Activated T-cell treated with anti-CD3 and anti-CD28 coated beads, Interleukin-2, amount 50 U/mL, for 4 hours (primary cell): ENCODE results near the gene TRPM2. TPM values are rescaled to one million over a fixed set of nuclear protein-coding genes. Genes with fewer than 3 reads are reported as not detected.

ENCODE experiments used
- ATAC-seq, 2 donors: fragments of 200-7000 bp; cut with Tn5 transposase; one replicate each; pipeline ENCODE4 v1.10.0; 2021
- DNase-seq: peaks from one replicate; pipeline ENCODE4 v3.0.0-alpha.2; 2020
- H3K27me3 Mint-ChIP-seq: one replicate; pipeline ENCODE4 v1.8.0; 2021; ENCODE audit warnings: low read depth, mixed read lengths
- H3K36me3 Mint-ChIP-seq: one replicate; pipeline ENCODE4 v1.8.0; 2022; ENCODE audit warnings: mixed read lengths; ENCODE audit not compliant: insufficient read depth
- H3K4me1 Mint-ChIP-seq: one replicate; pipeline ENCODE4 v1.8.0; 2021; ENCODE audit warnings: low read depth, mixed read lengths
- H3K4me3 Mint-ChIP-seq: one replicate; pipeline ENCODE4 v1.8.0; 2021; ENCODE audit warnings: mild to moderate bottlenecking, moderate library complexity, mixed read lengths
- H3K9me3 Mint-ChIP-seq: one replicate; pipeline ENCODE4 v1.8.0; 2021; ENCODE audit warnings: mixed read lengths
- total RNA-seq, 3 donors: library from RNA; stranded (reverse); gene quantifications; one replicate each; pipeline ENCODE4 v1.2.1, GENCODE V29; 2021

Gene TRPM2
- total RNA-seq, 3 donors from 2014 or later: 0.95 to 21.6 (median 2.5) TPM

- H3K9me3 Mint-ChIP-seq: peaks cover 5% of the 10 kb centered on the region
- DNase-seq: no peak
- H3K4me3 Mint-ChIP-seq: no peak overlapping the region
- no peaks in the 10 kb centered on the region for H3K27me3 Mint-ChIP-seq
- H3K4me1 Mint-ChIP-seq: peaks cover 18% of the 10 kb centered on the region
- peaks cover 8% of the 10 kb centered on the region for H3K36me3 Mint-ChIP-seq
- no peak for ATAC-seq
Observed at GRCh38 chr21:44378646-44379514, 25.5 kb downstream of the TRPM2 start.

- DNase-seq (no peak), ATAC-seq (no peak)
- Mint-ChIP-seq H3K9me3 (peaks cover 11% of the 10 kb centered on the region), H3K4me3 (no peak overlapping the region), H3K27me3 (no peaks in the 10 kb centered on the region), H3K36me3 (peaks cover 8% of the 10 kb centered on the region), H3K4me1 (peaks cover 16% of the 10 kb centered on the region)
Observed at GRCh38 chr21:44379515-44379848, 26.1 kb downstream of the TRPM2 start.

- peaks cover 18% of the 10 kb centered on the region for H3K9me3 Mint-ChIP-seq
- H3K36me3 Mint-ChIP-seq: peaks cover 8% of the 10 kb centered on the region
Observed at GRCh38 chr21:44379991-44380865, 26.8 kb downstream of the TRPM2 start.

GRCh38 chr21:44380876-44381275 lies 27.5 kb downstream of the TRPM2 start:
- DNase-seq: no peak
- no peak for ATAC-seq
- Mint-ChIP-seq H3K4me3 (no peak overlapping the region), H3K36me3 (peaks cover 8% of the 10 kb centered on the region), H3K4me1 (peaks cover 2% of the 10 kb centered on the region), H3K9me3 (peaks cover 24% of the 10 kb centered on the region), H3K27me3 (no peaks in the 10 kb centered on the region)

More at GRCh38 chr21:44379991-44380865, 26.8 kb downstream of the TRPM2 start:
- H3K27me3 Mint-ChIP-seq: no peaks in the 10 kb centered on the region
- DNase-seq (no peak), ATAC-seq (no peak)
- peaks cover 9% of the 10 kb centered on the region for H3K4me1 Mint-ChIP-seq
- H3K4me3 Mint-ChIP-seq: no peak overlapping the region

- Mint-ChIP-seq H3K27me3 (no peaks in the 10 kb centered on the region), H3K4me3 (no peak overlapping the region), H3K36me3 (peaks cover 8% of the 10 kb centered on the region), H3K4me1 (no peaks in the 10 kb centered on the region), H3K9me3 (peaks cover 29% of the 10 kb centered on the region)
- ATAC-seq: no peak
- DNase-seq: no peak
Observed at GRCh38 chr21:44381874-44382273, 28.5 kb downstream of the TRPM2 start.

- no peak for DNase-seq
- no peak overlapping the region for H3K4me3 Mint-ChIP-seq
Observed at GRCh38 chr21:44382536-44382935, 29.1 kb downstream of the TRPM2 start.

GRCh38 chr21:44383216-44383615 lies 29.8 kb downstream of the TRPM2 start:
- Mint-ChIP-seq H3K36me3 (peaks cover 8% of the 10 kb centered on the region), H3K4me3 (no peak overlapping the region), H3K27me3 (no peaks in the 10 kb centered on the region), H3K4me1 (no peaks in the 10 kb centered on the region), H3K9me3 (peaks cover 29% of the 10 kb centered on the region)
- DNase-seq (no peak), ATAC-seq (no peak)

More at GRCh38 chr21:44382536-44382935, 29.1 kb downstream of the TRPM2 start:
- no peak for ATAC-seq
- H3K27me3 Mint-ChIP-seq: no peaks in the 10 kb centered on the region
- no peaks in the 10 kb centered on the region for H3K4me1 Mint-ChIP-seq
- H3K9me3 Mint-ChIP-seq: peaks cover 29% of the 10 kb centered on the region
- peaks cover 8% of the 10 kb centered on the region for H3K36me3 Mint-ChIP-seq

GRCh38 chr21:44384968-44385367 lies 31.5 kb downstream of the TRPM2 start:
- Mint-ChIP-seq H3K27me3 (no peaks in the 10 kb centered on the region), H3K9me3 (peaks cover 29% of the 10 kb centered on the region), H3K36me3 (peaks cover 8% of the 10 kb centered on the region), H3K4me3 (no peak overlapping the region), H3K4me1 (no peaks in the 10 kb centered on the region)
- ATAC-seq (no peak), DNase-seq (no peak)

GRCh38 chr21:44389335-44389734 lies 35.9 kb downstream of the TRPM2 start:
- ATAC-seq (no peak), DNase-seq (no peak)
- no peaks in the 10 kb centered on the region for H3K4me1 Mint-ChIP-seq
- no peak overlapping the region for H3K4me3 Mint-ChIP-seq
- H3K9me3 Mint-ChIP-seq: peaks cover 19% of the 10 kb centered on the region
- H3K27me3 Mint-ChIP-seq: no peaks in the 10 kb centered on the region
- H3K36me3 Mint-ChIP-seq: no peaks in the 10 kb centered on the region

GRCh38 chr21:44390886-44391285 lies 37.5 kb downstream of the TRPM2 start:
- DNase-seq (no peak), ATAC-seq (no peak)
- no peaks in the 10 kb centered on the region for H3K27me3 Mint-ChIP-seq
- no peak overlapping the region for H3K4me3 Mint-ChIP-seq
- H3K36me3 Mint-ChIP-seq: no peaks in the 10 kb centered on the region
- H3K4me1 Mint-ChIP-seq: no peaks in the 10 kb centered on the region
- peaks cover 6% of the 10 kb centered on the region for H3K9me3 Mint-ChIP-seq

GRCh38 chr21:44391345-44392091 lies 38.1 kb downstream of the TRPM2 start:
- ATAC-seq (no peak), DNase-seq (no peak)
- Mint-ChIP-seq H3K4me3 (no peak overlapping the region), H3K36me3 (no peaks in the 10 kb centered on the region), H3K4me1 (no peaks in the 10 kb centered on the region), H3K9me3 (peaks cover 2% of the 10 kb centered on the region), H3K27me3 (no peaks in the 10 kb centered on the region)

- Mint-ChIP-seq H3K36me3 (no peaks in the 10 kb centered on the region), H3K4me3 (no peak overlapping the region), H3K9me3 (no peaks in the 10 kb centered on the region), H3K4me1 (no peaks in the 10 kb centered on the region), H3K27me3 (no peaks in the 10 kb centered on the region)
- ATAC-seq (no peak), DNase-seq (no peak)
Observed at GRCh38 chr21:44392185-44392584, 38.8 kb downstream of the TRPM2 start.

GRCh38 chr21:44392916-44393315 lies 39.5 kb downstream of the TRPM2 start:
- H3K9me3 Mint-ChIP-seq: no peaks in the 10 kb centered on the region
- DNase-seq (no peak), ATAC-seq (no peak)
- H3K27me3 Mint-ChIP-seq: no peaks in the 10 kb centered on the region
- H3K36me3 Mint-ChIP-seq: no peaks in the 10 kb centered on the region
- H3K4me3 Mint-ChIP-seq: no peak overlapping the region
- no peaks in the 10 kb centered on the region for H3K4me1 Mint-ChIP-seq

- H3K4me1 Mint-ChIP-seq: no peaks in the 10 kb centered on the region
- ATAC-seq: no peak
- no peaks in the 10 kb centered on the region for H3K27me3 Mint-ChIP-seq
- no peaks in the 10 kb centered on the region for H3K36me3 Mint-ChIP-seq
- DNase-seq: no peak
- no peaks in the 10 kb centered on the region for H3K9me3 Mint-ChIP-seq
- no peak overlapping the region for H3K4me3 Mint-ChIP-seq
Observed at GRCh38 chr21:44394733-44395132, 41.3 kb downstream of the TRPM2 start.
